HEK293T (cell line): Measurements from ENCODE around the gene SRPK3.

Source experiments
- CTCF ChIA-PET: fragments of 350-600 bp; formaldehyde crosslinking; extraction: SDS; loops from one replicate; lab custom pipeline; 2021; ENCODE audit warnings: antibody characterized with exemption, inconsistent platforms; lab: Yijun Ruan, JAX
- POLR2A ChIA-PET: fragments of 350-600 bp; formaldehyde crosslinking; extraction: SDS; loops from one replicate; lab custom pipeline; 2020; ENCODE audit warnings: antibody characterized with exemption, inconsistent platforms; lab: Yijun Ruan, JAX
- DNase-seq: peaks from one replicate; pipeline ENCODE4 v3.0.0; 2012; ENCODE audit warnings: mixed read lengths; ENCODE audit errors: extremely low spot score
- ARNT ChIP-seq: fragments of 450-650 bp; IDR thresholded peaks from 2 replicates; pipeline ENCODE4 v1.6.1; 2017; ENCODE audit warnings: mild to moderate bottlenecking
- BHLHE40 ChIP-seq: fragments of 450-650 bp; IDR thresholded peaks from 2 replicates; pipeline ENCODE4 v1.6.1; 2016; ENCODE audit warnings: mild to moderate bottlenecking, moderate library complexity, borderline replicate concordance
- CTBP1 ChIP-seq: fragments of 450-650 bp; IDR thresholded peaks from 2 replicates; pipeline ENCODE4 v1.6.1; 2016; ENCODE audit warnings: borderline replicate concordance
- ELF4 ChIP-seq: fragments of 450-650 bp; IDR thresholded peaks from 2 replicates; pipeline ENCODE4 v1.6.1; 2017; ENCODE audit warnings: antibody characterized with exemption
- FOXA1 ChIP-seq: fragments of 450-650 bp; IDR thresholded peaks from 2 replicates; pipeline ENCODE4 v1.6.1; 2016; ENCODE audit warnings: mild to moderate bottlenecking
- FOXK2 ChIP-seq: fragments of 450-650 bp; IDR thresholded peaks from 2 replicates; pipeline ENCODE4 v1.6.1; 2016; ENCODE audit warnings: mild to moderate bottlenecking
- FOXM1 ChIP-seq: fragments of 450-650 bp; IDR thresholded peaks from 2 replicates; pipeline ENCODE4 v1.6.1; 2017; ENCODE audit warnings: mild to moderate bottlenecking, borderline replicate concordance
- HDGF ChIP-seq: fragments of 450-650 bp; IDR thresholded peaks from 2 replicates; pipeline ENCODE4 v1.6.1; 2017; ENCODE audit warnings: antibody characterized with exemption, borderline replicate concordance
- L3MBTL2 ChIP-seq: fragments of 450-650 bp; conservative IDR thresholded peaks from 2 replicates; pipeline ENCODE4 v1.6.1; 2016; ENCODE audit warnings: mild to moderate bottlenecking
- LEF1 ChIP-seq: fragments of 450-650 bp; IDR thresholded peaks from 2 replicates; pipeline ENCODE4 v1.6.1; 2017; ENCODE audit warnings: mild to moderate bottlenecking, borderline replicate concordance
- NFRKB ChIP-seq: fragments of 450-650 bp; IDR thresholded peaks from 2 replicates; pipeline ENCODE4 v1.6.1; 2016; ENCODE audit warnings: mild to moderate bottlenecking, moderate library complexity
- SP1 ChIP-seq: fragments of 450-650 bp; IDR thresholded peaks from 2 replicates; pipeline ENCODE4 v1.6.1; 2017
- SUZ12 ChIP-seq: fragments of 450-650 bp; IDR thresholded peaks from 2 replicates; pipeline ENCODE4 v1.6.1; 2016; ENCODE audit warnings: mild to moderate bottlenecking
- TARDBP ChIP-seq: fragments of 450-650 bp; IDR thresholded peaks from 2 replicates; pipeline ENCODE4 v1.6.1; 2016
- ZNF384 ChIP-seq: fragments of 450-650 bp; IDR thresholded peaks from 2 replicates; pipeline ENCODE4 v1.6.1; 2016
- TF ChIP-seq, protein P1 (sequence below): fragments of 450-650 bp; IDR thresholded peaks from 2 replicates; pipeline ENCODE4 v1.6.1; 2016

Gene SRPK3

DNA sequence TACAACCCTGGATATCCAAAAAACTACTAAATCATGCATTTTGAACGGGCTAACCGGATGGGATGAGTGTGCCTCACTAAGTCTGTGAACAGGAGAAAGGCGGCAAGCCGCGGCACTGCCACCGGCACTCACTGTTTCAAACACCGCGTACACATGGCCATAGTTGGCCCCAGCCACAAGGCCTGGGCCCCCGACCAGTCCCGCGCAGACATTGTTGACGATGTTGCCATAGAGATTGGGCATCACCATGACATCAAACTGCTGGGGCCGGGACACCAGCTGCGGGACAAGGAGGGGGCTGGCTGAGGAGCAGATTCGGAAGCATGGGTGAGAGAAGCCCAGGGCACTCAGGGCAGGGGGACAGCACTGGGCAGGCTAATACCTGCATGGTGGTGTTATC lies 5.8 kb downstream of the SRPK3 start:
- ChIA-PET POLR2A (no interaction called here), CTCF (no interaction called here)
- DNase-seq, result no peak
- TF ChIP-seq LEF1, result no peak
- TF ChIP-seq NFRKB, result no peak
- no peak for TF ChIP-seq BHLHE40

DNA sequence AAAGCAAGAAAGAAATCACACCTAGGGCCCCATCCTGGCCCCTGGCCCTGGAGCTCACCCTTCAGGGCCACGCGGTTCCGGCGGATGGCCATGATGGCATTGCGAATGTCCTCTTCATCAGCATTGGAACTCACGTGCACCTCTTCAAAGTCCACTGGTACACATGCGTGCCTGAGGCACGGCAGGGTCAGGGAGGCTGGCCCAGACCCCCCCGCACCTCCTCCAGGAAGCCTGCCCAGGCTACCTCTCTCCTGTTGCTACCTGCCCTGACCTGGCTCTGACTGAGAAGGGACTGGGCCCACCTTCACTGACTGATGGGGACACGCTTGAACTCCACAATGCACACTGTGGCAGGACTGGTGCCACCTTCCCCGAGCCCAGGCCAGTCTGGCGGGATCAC lies 8.8 kb downstream of the SRPK3 start:
- TF ChIP-seq BHLHE40 (no peak), LEF1 (no peak), ARNT (no peak), FOXA1 (no peak), FOXK2 (no peak), CTBP1 (no peak), L3MBTL2 (no peak), HDGF (no peak), ZNF384 (no peak), SUZ12 (no peak), ELF4 (no peak)
- TF ChIP-seq, protein P1, sequence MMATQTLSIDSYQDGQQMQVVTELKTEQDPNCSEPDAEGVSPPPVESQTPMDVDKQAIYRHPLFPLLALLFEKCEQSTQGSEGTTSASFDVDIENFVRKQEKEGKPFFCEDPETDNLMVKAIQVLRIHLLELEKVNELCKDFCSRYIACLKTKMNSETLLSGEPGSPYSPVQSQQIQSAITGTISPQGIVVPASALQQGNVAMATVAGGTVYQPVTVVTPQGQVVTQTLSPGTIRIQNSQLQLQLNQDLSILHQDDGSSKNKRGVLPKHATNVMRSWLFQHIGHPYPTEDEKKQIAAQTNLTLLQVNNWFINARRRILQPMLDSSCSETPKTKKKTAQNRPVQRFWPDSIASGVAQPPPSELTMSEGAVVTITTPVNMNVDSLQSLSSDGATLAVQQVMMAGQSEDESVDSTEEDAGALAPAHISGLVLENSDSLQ, result no peak

DNA sequence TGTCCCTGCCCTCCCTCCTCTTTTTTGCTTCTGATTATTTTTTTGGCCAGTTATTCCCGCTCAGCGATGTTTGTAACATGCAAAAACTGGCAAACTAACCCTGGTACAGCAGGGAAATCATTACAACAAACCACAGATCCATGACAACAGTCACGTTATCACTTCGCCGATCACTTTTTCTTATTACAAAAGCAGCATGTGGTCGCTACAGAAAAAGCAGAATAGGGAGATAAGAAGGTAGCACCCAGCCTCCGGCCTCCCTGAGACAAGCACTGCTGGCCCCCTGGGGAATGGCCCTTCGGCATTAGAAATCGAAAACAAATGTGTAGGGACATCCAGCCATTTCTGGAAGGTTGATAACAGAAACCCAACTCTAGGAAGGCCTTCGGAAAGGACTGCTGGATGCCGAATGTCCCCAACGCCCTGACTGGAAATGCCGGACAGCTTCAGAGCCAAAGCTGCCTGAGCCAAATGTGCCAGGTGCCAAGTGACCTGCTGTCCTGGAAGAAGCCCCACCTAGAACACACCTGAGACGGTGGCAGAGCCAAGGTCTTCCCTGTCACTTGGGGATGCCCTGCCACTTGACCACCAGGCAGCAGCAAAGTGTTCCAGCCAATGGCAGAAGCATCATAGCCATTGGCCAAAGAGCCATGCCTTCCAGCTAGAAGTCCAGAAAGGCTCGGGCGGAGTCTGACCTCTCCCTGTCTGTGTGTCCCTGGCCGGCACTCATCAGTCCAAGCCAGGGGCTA lies 10.4 kb downstream of the SRPK3 start:
- TF ChIP-seq CTBP1, result no peak
- TF ChIP-seq L3MBTL2, result no peak
- TF ChIP-seq, protein P1, result no peak
- no peak for TF ChIP-seq HDGF
- no peak for TF ChIP-seq SUZ12
- TF ChIP-seq SP1, result no peak
- TF ChIP-seq FOXA1, result no peak
- no peak for TF ChIP-seq ZNF384
- no peak for TF ChIP-seq LEF1
- TF ChIP-seq NFRKB, result no peak
- TF ChIP-seq FOXM1, result no peak
- TF ChIP-seq BHLHE40, result no peak
- TF ChIP-seq ELF4, result no peak
- no peak for TF ChIP-seq ARNT
- TF ChIP-seq FOXK2, result no peak
- no peak for TF ChIP-seq TARDBP
- CTCF ChIA-PET, result interaction anchor here (0.7 kb wide), 1 partner anchor 26 kb away, joined by 3 read pairs; no protein-coding TSS in a partner anchor
- POLR2A ChIA-PET, result interaction anchor here (1.2 kb wide), 1 partner anchor 144 kb away, joined by 3 read pairs; the partner anchor contains the start of gene NAA10
- DNase-seq, result no peak

More for the DNA sequence above, 8.8 kb downstream of the SRPK3 start:
- no peak for DNase-seq
- POLR2A ChIA-PET, result no interaction called here
- CTCF ChIA-PET, result no interaction called here

DNA sequence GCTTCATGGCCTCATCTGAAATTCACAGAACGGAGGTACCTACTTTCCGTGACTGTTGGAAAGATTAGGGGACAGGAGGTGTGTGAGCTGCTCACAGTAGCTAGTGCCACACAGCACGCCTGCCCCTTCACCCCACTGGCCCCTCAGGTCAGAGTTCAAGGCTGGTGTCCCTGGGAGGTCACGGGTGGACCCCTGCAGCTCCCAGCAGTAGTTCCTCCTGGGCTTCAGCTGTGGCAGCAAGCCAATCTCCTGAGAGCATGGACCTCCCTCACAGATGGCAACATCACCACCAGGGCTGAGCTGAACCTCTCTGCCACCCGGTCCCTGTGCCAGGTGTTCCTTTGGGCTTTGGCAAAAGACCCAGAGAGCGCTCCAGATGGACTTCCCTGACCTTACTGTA lies 11.5 kb downstream of the SRPK3 start:
- no peak for DNase-seq
- CTCF ChIA-PET, result interaction anchor here (0.7 kb wide), 1 partner anchor 27 kb away, joined by 3 read pairs; no protein-coding TSS in a partner anchor
- POLR2A ChIA-PET, result no interaction called here
- TF ChIP-seq ELF4 (no peak), FOXK2 (no peak), ARNT (no peak), FOXA1 (no peak), SP1 (no peak)
- TF ChIP-seq, protein P1, result no peak

DNA sequence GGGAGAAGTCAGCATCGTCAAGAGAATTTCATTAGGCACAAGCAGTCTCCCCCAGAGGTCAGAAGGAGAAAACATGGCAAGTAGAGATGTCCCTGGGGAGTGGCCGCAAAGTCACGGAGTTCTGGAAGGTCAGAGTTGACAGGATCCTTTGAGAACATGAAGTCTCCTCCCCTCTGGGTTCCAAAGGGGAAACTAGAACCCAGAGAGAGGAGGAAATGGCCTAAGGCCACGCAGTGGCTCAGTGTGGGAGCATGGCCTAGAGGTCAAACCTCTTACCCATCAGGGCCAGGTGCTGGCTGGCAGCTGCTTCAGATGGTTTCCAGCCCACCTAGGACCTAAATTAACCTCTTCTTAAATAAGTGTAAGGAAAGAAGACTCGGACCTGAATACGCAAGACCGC lies 12.4 kb downstream of the SRPK3 start:
- DNase-seq, result no peak
- CTCF ChIA-PET, result interaction anchor here (0.6 to 0.9 kb wide), 2 partner anchors 11 to 145 kb away, joined by 3 to 6 read pairs; no protein-coding TSS in a partner anchor
- POLR2A ChIA-PET, result interaction anchor here (1.2 to 1.7 kb wide), 2 partner anchors 13 kb away, joined by 3 to 11 read pairs; partner anchors contain the start of gene SRPK3
- TF ChIP-seq HDGF, result no peak
- no peak for TF ChIP-seq TARDBP
- TF ChIP-seq SP1, result no peak
- no peak for TF ChIP-seq ZNF384
- no peak for TF ChIP-seq CTBP1
- no peak for TF ChIP-seq SUZ12
- TF ChIP-seq LEF1, result no peak
- no peak for TF ChIP-seq ELF4
- no peak for TF ChIP-seq FOXA1
- no peak for TF ChIP-seq FOXM1
- TF ChIP-seq NFRKB, result no peak
- TF ChIP-seq L3MBTL2, result no peak
- no peak for TF ChIP-seq FOXK2
- TF ChIP-seq ARNT, result no peak
- TF ChIP-seq, protein P1, result no peak
